ENCODE measurements around the gene LRMDA. TPM values are rescaled to one million over a fixed set of nuclear protein-coding genes. Genes with fewer than 3 reads are reported as not detected.
"Not testable (repeated sequence)": the region's sequence is repeated elsewhere in the genome, so short reads cannot be mapped to it uniquely, and the experiment has no call there.

The LRMDA gene
- total RNA-seq, 2 donors from 2014 or later: 14.4 to 18.0 TPM

- intact Hi-C loops (cut with DNase I): no loop called here
Measured at GRCh38 chr10:75754096-75754831, 322.8 kb downstream of the LRMDA start.

GRCh38 chr10:75755528-75755927, 324.1 kb downstream of the LRMDA start:
- intact Hi-C loops (cut with DNase I): no loop called here
- no peak for DNase-seq (ENCODE audit: low spot score)

More at GRCh38 chr10:75754096-75754831, 322.8 kb downstream of the LRMDA start:
- no peak for DNase-seq (ENCODE audit: low spot score)

GRCh38 chr10:75761289-75761688, 329.9 kb downstream of the LRMDA start:
- intact Hi-C loops (cut with DNase I): no loop called here
- no peak for DNase-seq (ENCODE audit: low spot score)

GRCh38 chr10:75762431-75762802, 331.0 kb downstream of the LRMDA start:
- intact Hi-C loops (cut with DNase I): no loop called here
- no peak for DNase-seq (ENCODE audit: low spot score)

GRCh38 chr10:75763652-75764051, 332.2 kb downstream of the LRMDA start:
- intact Hi-C loops (cut with DNase I): no loop called here
- no peak for DNase-seq (ENCODE audit: low spot score)

GRCh38 chr10:75764974-75765788, 333.8 kb downstream of the LRMDA start:
- DNase-seq (ENCODE audit: low spot score): no peak
- intact Hi-C loops (cut with DNase I): no loop called here

GRCh38 chr10:75765789-75766096, 334.3 kb downstream of the LRMDA start:
- DNase-seq (ENCODE audit: low spot score): no peak
- intact Hi-C loops (cut with DNase I): no loop called here

GRCh38 chr10:75766106-75766505, 334.7 kb downstream of the LRMDA start:
- intact Hi-C loops (cut with DNase I): no loop called here

GRCh38 chr10:75766752-75767151, 335.3 kb downstream of the LRMDA start:
- intact Hi-C loops (cut with DNase I); DNase-seq (ENCODE audit: low spot score): not testable (repeated sequence)

More at GRCh38 chr10:75766106-75766505, 334.7 kb downstream of the LRMDA start:
- DNase-seq (ENCODE audit: low spot score): no peak

- no peak for DNase-seq (ENCODE audit: low spot score)
Measured at GRCh38 chr10:75770626-75771081, 339.2 kb downstream of the LRMDA start.

GRCh38 chr10:75771606-75772005, 340.2 kb downstream of the LRMDA start:
- intact Hi-C loops (cut with DNase I): loop anchor here in 1 of 2 donors (10.0 kb wide), 1 partner anchor 107 kb away; no protein-coding TSS in a partner anchor

More at GRCh38 chr10:75770626-75771081, 339.2 kb downstream of the LRMDA start:
- intact Hi-C loops (cut with DNase I): loop anchor here in 1 of 2 donors (10.0 kb wide), 1 partner anchor 106 kb away; no protein-coding TSS in a partner anchor

GRCh38 chr10:75772153-75772887, 340.9 kb downstream of the LRMDA start:
- intact Hi-C loops (cut with DNase I): loop anchor here in 1 of 2 donors (10.0 kb wide), 1 partner anchor 108 kb away; no protein-coding TSS in a partner anchor
- DNase-seq (ENCODE audit: low spot score): no peak

More at GRCh38 chr10:75771606-75772005, 340.2 kb downstream of the LRMDA start:
- DNase-seq (ENCODE audit: low spot score): no peak

GRCh38 chr10:75773231-75773780, 341.9 kb downstream of the LRMDA start:
- intact Hi-C loops (cut with DNase I): loop anchor here in 1 of 2 donors (10.0 kb wide), 1 partner anchor 109 kb away; no protein-coding TSS in a partner anchor
- DNase-seq (ENCODE audit: low spot score): no peak

- DNase-seq (ENCODE audit: low spot score): no peak
- intact Hi-C loops (cut with DNase I): loop anchor here in 1 of 2 donors (10.0 kb wide), 1 partner anchor 109 kb away; no protein-coding TSS in a partner anchor
Measured at GRCh38 chr10:75773813-75774782, 342.7 kb downstream of the LRMDA start.

- intact Hi-C loops (cut with DNase I): loop anchor here in 1 of 2 donors (10.0 kb wide), 1 partner anchor 110 kb away; no protein-coding TSS in a partner anchor
Measured at GRCh38 chr10:75774783-75775490, 343.5 kb downstream of the LRMDA start.

GRCh38 chr10:75776738-75777504, 345.5 kb downstream of the LRMDA start:
- no peak for DNase-seq (ENCODE audit: low spot score)
- intact Hi-C loops (cut with DNase I): loop anchor here in 1 of 2 donors (10.0 kb wide), 1 partner anchor 112 kb away; no protein-coding TSS in a partner anchor

More at GRCh38 chr10:75774783-75775490, 343.5 kb downstream of the LRMDA start:
- no peak for DNase-seq (ENCODE audit: low spot score)

All from posterior vena cava (tissue), 2 donors.